Measurements from ENCODE around the gene NUBP2. TPM values are rescaled to one million over a fixed set of nuclear protein-coding genes. Genes with fewer than 3 reads are reported as not detected.
A peak's percentile ranks its signal among the peaks of the same experiment; 100 is the strongest.

NUBP2 gene
- 10 to 100 TPM; 64.6 to 68.5 TPM for total RNA-seq

GRCh38 chr16:1782408-1783264, at the start of gene NUBP2, which contains the start of gene SPSB3:
Gene NUBP2, plus strand, starts transcription at chr16:1782960. Its CDS starts 61 bp downstream, at chr16:1783021.
Gene SPSB3, minus strand, starts transcription at chr16:1782571. Its CDS starts 1,088 bp downstream, at chr16:1781483.
- Histone ChIP-seq H3K4me3 (peak within 1 kb of the TSS; percentile 89), H3K9me3 (no peaks in the 10 kb centered on the region), H3K4me1 (ENCODE audit: control insufficient read depth in 1 of 2, low read depth in 2 of 2) (peaks cover 14 to 39% of the 10 kb centered on the region in 2 donors), H3K27me3 (replicated peaks; ENCODE audit: insufficient read depth) (no peaks in the 10 kb centered on the region), H3K36me3 (peaks cover 20% of the 10 kb centered on the region), H3K27ac (peak within 1 kb of the TSS; percentile 77 to 93)
- ATAC-seq (ENCODE audit: insufficient number of reproducible peaks, low FRiP score, low read depth) (peak; percentile 100), DNase-seq (ENCODE audit: low spot score) (peak; percentile 99)
- TF ChIP-seq CTCF (IDR thresholded peaks at IDR 0.05), result no peak

GRCh38 chr16:1734123-1734522, 48.6 kb upstream of the NUBP2 start:
- DNase-seq (ENCODE audit: low spot score) (no peak), ATAC-seq (ENCODE audit: insufficient number of reproducible peaks, low FRiP score, low read depth) (no peak)
- Histone ChIP-seq H3K4me1 (ENCODE audit: control insufficient read depth in 1 of 2, low read depth in 2 of 2) (no peaks in the 10 kb centered on the region), H3K36me3 (peaks cover 26% of the 10 kb centered on the region), H3K9me3 (no peaks in the 10 kb centered on the region), H3K27me3 (replicated peaks; ENCODE audit: insufficient read depth) (no peaks in the 10 kb centered on the region), H3K27ac (no peak overlapping the region), H3K4me3 (no peak overlapping the region)
- no peak for TF ChIP-seq CTCF (IDR thresholded peaks at IDR 0.05)

GRCh38 chr16:1734816-1735215, 47.9 kb upstream of the NUBP2 start:
- H3K4me1 ChIP-seq (ENCODE audit: control insufficient read depth in 1 of 2, low read depth in 2 of 2), result no peaks in the 10 kb centered on the region
- no peak for TF ChIP-seq CTCF (IDR thresholded peaks at IDR 0.05)
- H3K36me3 ChIP-seq, result peaks cover 20% of the 10 kb centered on the region
- no peak for DNase-seq (ENCODE audit: low spot score)
- no peak overlapping the region for H3K27ac ChIP-seq
- ATAC-seq (ENCODE audit: insufficient number of reproducible peaks, low FRiP score, low read depth), result no peak
- no peak overlapping the region for H3K4me3 ChIP-seq
- no peaks in the 10 kb centered on the region for H3K27me3 ChIP-seq (replicated peaks; ENCODE audit: insufficient read depth)
- H3K9me3 ChIP-seq, result no peaks in the 10 kb centered on the region

- Histone ChIP-seq H3K4me1 (ENCODE audit: control insufficient read depth in 1 of 2, low read depth in 2 of 2) (no peaks in the 10 kb centered on the region), H3K27ac (no peak overlapping the region), H3K36me3 (peaks cover 20% of the 10 kb centered on the region), H3K4me3 (no peak overlapping the region), H3K9me3 (no peaks in the 10 kb centered on the region), H3K27me3 (replicated peaks; ENCODE audit: insufficient read depth) (no peaks in the 10 kb centered on the region)
- ATAC-seq (ENCODE audit: insufficient number of reproducible peaks, low FRiP score, low read depth), result no peak
- DNase-seq (ENCODE audit: low spot score), result no peak
- no peak for TF ChIP-seq CTCF (IDR thresholded peaks at IDR 0.05)
Measured at GRCh38 chr16:1740234-1740633, 42.5 kb upstream of the NUBP2 start.

GRCh38 chr16:1740781-1741490, 41.8 kb upstream of the NUBP2 start:
- no peak for DNase-seq (ENCODE audit: low spot score)
- no peak for ATAC-seq (ENCODE audit: insufficient number of reproducible peaks, low FRiP score, low read depth)
- Histone ChIP-seq H3K4me1 (ENCODE audit: control insufficient read depth in 1 of 2, low read depth in 2 of 2) (no peaks in the 10 kb centered on the region), H3K27ac (no peak overlapping the region), H3K36me3 (peaks cover 20% of the 10 kb centered on the region), H3K9me3 (no peaks in the 10 kb centered on the region), H3K27me3 (replicated peaks; ENCODE audit: insufficient read depth) (no peaks in the 10 kb centered on the region), H3K4me3 (no peak overlapping the region)
- TF ChIP-seq CTCF (IDR thresholded peaks at IDR 0.05), result no peak

Measured in thoracic aorta (tissue), 2 donors.